H9 (cell line): ENCODE measurements around the gene REEP3. TPM values are rescaled to one million over a fixed set of nuclear protein-coding genes. Genes with fewer than 3 reads are reported as not detected.

ENCODE experiments used
- DNase-seq: peaks from one replicate; pipeline ENCODE4 v3.0.0-alpha.2; 2017
- H2AFZ ChIP-seq: one replicate; pipeline ENCODE4 v1.6.1; 2013; ENCODE audit warnings: mild to moderate bottlenecking, low read length, control low read depth, moderate library complexity
- H2AK5ac ChIP-seq: 2 replicates; pipeline ENCODE4 v1.6.1; 2013; ENCODE audit warnings: low read length, control low read depth, mixed read lengths; ENCODE audit not compliant: insufficient read length
- H2BK120ac ChIP-seq: one replicate; pipeline ENCODE4 v1.6.1; 2013; ENCODE audit warnings: low read depth, mild to moderate bottlenecking, low read length, control low read depth, inconsistent platforms; ENCODE audit not compliant: poor library complexity, severe bottlenecking
- H2BK12ac ChIP-seq: 2 replicates; pipeline ENCODE4 v1.6.1; 2013; ENCODE audit warnings: low read length, control low read depth, mixed read lengths, low read depth; ENCODE audit not compliant: insufficient read length
- H2BK15ac ChIP-seq: 2 replicates; pipeline ENCODE4 v1.6.1; 2013; ENCODE audit warnings: low read depth, low read length, control low read depth
- H2BK20ac ChIP-seq: one replicate; pipeline ENCODE4 v1.6.1; 2013; ENCODE audit warnings: low read depth, mild to moderate bottlenecking, low read length, control low read depth, inconsistent platforms; ENCODE audit not compliant: poor library complexity, severe bottlenecking
- H2BK5ac ChIP-seq: 2 replicates; pipeline ENCODE4 v1.6.1; 2013; ENCODE audit warnings: low read length, control low read depth, mixed read lengths; ENCODE audit not compliant: insufficient read length
- H3K14ac ChIP-seq: 2 replicates; pipeline ENCODE4 v1.6.1; 2013; ENCODE audit warnings: low read length, control low read depth; ENCODE audit not compliant: insufficient read depth
- H3K18ac ChIP-seq: 2 replicates; pipeline ENCODE4 v1.6.1; 2013; ENCODE audit warnings: low read depth, mild to moderate bottlenecking, mixed read lengths, low read length, control low read depth; ENCODE audit not compliant: insufficient read length
- H3K23ac ChIP-seq: 2 replicates; pipeline ENCODE4 v1.6.1; 2013; ENCODE audit warnings: low read length, control low read depth, mixed read lengths, low read depth; ENCODE audit not compliant: insufficient read length
- H3K23me2 ChIP-seq: 2 replicates; pipeline ENCODE4 v1.6.1; 2013; ENCODE audit warnings: low read depth, mild to moderate bottlenecking, mixed read lengths, low read length, control low read depth; ENCODE audit not compliant: insufficient read length, poor library complexity, severe bottlenecking
- H3K27ac ChIP-seq: 2 replicates; pipeline ENCODE4 v1.5.1; 2013; ENCODE audit warnings: low read length, control low read depth, mixed read lengths, low read depth; ENCODE audit not compliant: insufficient read length
- H3K27me3 ChIP-seq: 2 replicates; pipeline ENCODE4 v1.6.1; 2013; ENCODE audit warnings: low read length, control low read depth, inconsistent platforms; ENCODE audit not compliant: insufficient read depth
- H3K4ac ChIP-seq: 2 replicates; pipeline ENCODE4 v1.6.1; 2013; ENCODE audit warnings: low read depth, mild to moderate bottlenecking, control low read depth, inconsistent platforms, low read length, moderate library complexity
- H3K4me1 ChIP-seq: 2 replicates; pipeline ENCODE4 v1.6.1; 2013; ENCODE audit warnings: low read length, control low read depth, inconsistent platforms; ENCODE audit not compliant: insufficient read depth
- H3K4me2 ChIP-seq: 2 replicates; pipeline ENCODE4 v1.6.1; 2013; ENCODE audit warnings: low read length, control low read depth, mixed read lengths; ENCODE audit not compliant: insufficient read length, insufficient read depth
- H3K56ac ChIP-seq: 2 replicates; pipeline ENCODE4 v1.6.1; 2013; ENCODE audit warnings: low read depth, mild to moderate bottlenecking, mixed read lengths, low read length, control low read depth; ENCODE audit not compliant: insufficient read length
- H3K79me1 ChIP-seq: 2 replicates; pipeline ENCODE4 v1.6.1; 2013; ENCODE audit warnings: low read depth, mild to moderate bottlenecking, moderate library complexity, low read length, control low read depth, inconsistent platforms; ENCODE audit not compliant: insufficient read depth, poor library complexity, severe bottlenecking
- H3K79me2 ChIP-seq: 2 replicates; pipeline ENCODE4 v1.6.1; 2013; ENCODE audit warnings: low read length, control low read depth, inconsistent platforms; ENCODE audit not compliant: insufficient read depth
- H3K9ac ChIP-seq: 2 replicates; pipeline ENCODE4 v1.6.1; 2013; ENCODE audit warnings: low read length, control low read depth, mixed read lengths; ENCODE audit not compliant: insufficient read length; ENCODE audit errors: extremely low read depth
- H3K9me3 ChIP-seq: one replicate; pipeline ENCODE4 v1.6.1; 2013; ENCODE audit warnings: low read depth, low read length, inconsistent platforms; ENCODE audit not compliant: control insufficient read depth
- H3T11ph ChIP-seq: one replicate; pipeline ENCODE4 v1.6.1; 2013; ENCODE audit warnings: mild to moderate bottlenecking, low read length, control low read depth, inconsistent platforms
- H4K20me1 ChIP-seq: one replicate; pipeline ENCODE4 v1.6.1; 2013; ENCODE audit not compliant: control insufficient read depth, insufficient read length, insufficient read depth
- H4K5ac ChIP-seq: 2 replicates; pipeline ENCODE4 v1.6.1; 2013; ENCODE audit warnings: low read depth, mild to moderate bottlenecking, mixed read lengths, low read length, control low read depth; ENCODE audit not compliant: insufficient read length
- H4K8ac ChIP-seq: replicated peaks from 2 replicates; pipeline ENCODE4 v1.6.1; 2013; ENCODE audit warnings: low read length, control low read depth, mixed read lengths, low read depth; ENCODE audit not compliant: insufficient read length
- H4K91ac ChIP-seq: 2 replicates; pipeline ENCODE4 v1.6.1; 2013; ENCODE audit warnings: low read depth, mild to moderate bottlenecking, moderate library complexity, mixed read lengths, low read length, control low read depth; ENCODE audit not compliant: insufficient read length
- H3K27ac Mint-ChIP-seq, 3 experiments: 2 replicates in 2 of 3; 3 replicates in 1 of 3; pipeline ENCODE4 v1.8.0; 2020 to 2021; ENCODE audit warnings: mixed read lengths in 3 of 3, mild to moderate bottlenecking in 1 of 3, moderate library complexity in 1 of 3
- H3K27me3 Mint-ChIP-seq: 2 replicates; pipeline ENCODE4 v1.8.0; 2021; ENCODE audit warnings: low read depth, mild to moderate bottlenecking, moderate library complexity, mixed read lengths
- H3K36me3 Mint-ChIP-seq, 3 experiments: 2 replicates in 2 of 3; 3 replicates in 1 of 3; pipeline ENCODE4 v1.8.0; 2020 to 2021; ENCODE audit warnings: low read depth in 3 of 3, mixed read lengths in 3 of 3; ENCODE audit not compliant: insufficient read depth in 1 of 3
- H3K4me1 Mint-ChIP-seq, 2 experiments: 2 replicates each; pipeline ENCODE4 v1.8.0; 2020; ENCODE audit warnings: mixed read lengths in 2 of 2
- H3K4me3 Mint-ChIP-seq, 2 experiments: 2 replicates in 1 of 2; 3 replicates in 1 of 2; pipeline ENCODE4 v1.8.0; 2020 to 2021; ENCODE audit warnings: mild to moderate bottlenecking in 2 of 2, mixed read lengths in 2 of 2, moderate library complexity in 1 of 2
- H3K9me3 Mint-ChIP-seq, 2 experiments: 2 replicates in 1 of 2; 3 replicates in 1 of 2; pipeline ENCODE4 v1.8.0; 2020; ENCODE audit warnings: mild to moderate bottlenecking in 2 of 2, mixed read lengths in 2 of 2, moderate library complexity in 1 of 2
- WGBS: extraction: QIAGEN DNeasy Blood & Tissue Kit; methylation state at CpG from one replicate; pipeline ENCODE4 v1.1.7; 2013; ENCODE audit warnings: missing lambda C conversion rate, low lambda C conversion rate, mixed read lengths; ENCODE audit not compliant: insufficient read length; ENCODE audit errors: extremely low coverage; 5-methylcytosine and 5-hydroxymethylcytosine counted together
- total RNA-seq: library from RNA; stranded (reverse); gene quantifications from 2 replicates; pipeline ENCODE4 v1.2.1, GENCODE V29; 2021
- TF ChIP-seq, protein P1 (sequence below): fragments of 200-600 bp; sonication (generic); conservative IDR thresholded peaks from 3 replicates; pipeline ENCODE4 v1.8.0; 2021; ENCODE audit warnings: antibody characterized with exemption, mild to moderate bottlenecking

Gene REEP3
- total RNA-seq, 1 experiment from 2014 or later, result 21.4 TPM

DNA sequence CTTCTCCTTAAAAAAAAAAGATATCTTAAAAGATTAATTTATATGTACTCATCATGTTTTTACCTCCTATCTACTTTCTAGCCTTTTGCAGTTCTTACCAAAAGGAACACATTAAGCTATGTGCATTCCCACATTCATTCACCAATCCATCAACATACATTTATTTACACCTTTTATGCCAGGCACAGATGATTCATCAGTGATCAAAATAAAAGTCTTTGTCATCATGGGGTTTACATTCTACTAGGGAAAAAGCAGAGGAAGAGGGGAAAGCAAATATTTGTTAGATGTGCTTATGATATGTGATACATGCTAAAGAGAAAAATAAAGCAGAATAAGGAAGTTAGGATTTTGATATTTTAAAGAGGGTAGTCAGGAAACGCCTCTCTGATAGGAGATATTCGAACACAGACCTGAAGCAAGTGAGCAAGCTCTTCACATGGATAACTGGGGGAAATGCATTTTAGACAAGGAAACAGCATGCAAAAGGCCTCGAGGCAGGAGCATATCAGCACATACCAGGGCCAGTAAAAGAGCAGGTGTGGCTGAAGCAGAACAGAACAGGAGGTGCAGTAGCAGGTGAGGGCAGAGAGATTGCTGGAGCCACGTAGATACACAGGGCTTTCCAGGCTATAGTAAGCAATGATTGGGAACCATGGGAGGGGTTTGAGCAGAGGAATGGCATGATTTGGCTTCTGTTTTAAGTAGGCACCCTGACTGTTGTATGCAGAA is 67.4 kb downstream of the REEP3 start:
- Histone ChIP-seq H3K23ac (no peak overlapping the region), H2BK5ac (no peak overlapping the region), H3K4me1 (peaks cover 2% of the 10 kb centered on the region; the same call in 1 of the 2 replicates), H3K27ac (no peak overlapping the region), H3K9me3 (no peaks in the 10 kb centered on the region), H3T11ph (no peak overlapping the region), H2AK5ac (no peak overlapping the region), H4K8ac (no peak overlapping the region), H3K56ac (no peak overlapping the region), H2BK15ac (no peak overlapping the region), H3K79me1 (no peaks in the 10 kb centered on the region), H4K5ac (no peak overlapping the region), H3K18ac (no peak overlapping the region), H3K4ac (no peak overlapping the region), H4K91ac (no peak overlapping the region), H3K23me2 (no peaks in the 10 kb centered on the region), H2BK120ac (no peak overlapping the region), H3K4me2 (no peak overlapping the region), H3K14ac (no peak overlapping the region), H2BK12ac (no peak overlapping the region), H4K20me1 (no peaks in the 10 kb centered on the region), H2AFZ (no peak overlapping the region), H3K9ac (no peak overlapping the region), H3K79me2 (peaks cover 2% of the 10 kb centered on the region; the same call in 1 of the 2 replicates), H3K27me3 (no peaks in the 10 kb centered on the region), H2BK20ac (no peak overlapping the region)
- no CpG with 5 or more reads among the region's 4 CpGs for WGBS
- TF ChIP-seq, protein P1, sequence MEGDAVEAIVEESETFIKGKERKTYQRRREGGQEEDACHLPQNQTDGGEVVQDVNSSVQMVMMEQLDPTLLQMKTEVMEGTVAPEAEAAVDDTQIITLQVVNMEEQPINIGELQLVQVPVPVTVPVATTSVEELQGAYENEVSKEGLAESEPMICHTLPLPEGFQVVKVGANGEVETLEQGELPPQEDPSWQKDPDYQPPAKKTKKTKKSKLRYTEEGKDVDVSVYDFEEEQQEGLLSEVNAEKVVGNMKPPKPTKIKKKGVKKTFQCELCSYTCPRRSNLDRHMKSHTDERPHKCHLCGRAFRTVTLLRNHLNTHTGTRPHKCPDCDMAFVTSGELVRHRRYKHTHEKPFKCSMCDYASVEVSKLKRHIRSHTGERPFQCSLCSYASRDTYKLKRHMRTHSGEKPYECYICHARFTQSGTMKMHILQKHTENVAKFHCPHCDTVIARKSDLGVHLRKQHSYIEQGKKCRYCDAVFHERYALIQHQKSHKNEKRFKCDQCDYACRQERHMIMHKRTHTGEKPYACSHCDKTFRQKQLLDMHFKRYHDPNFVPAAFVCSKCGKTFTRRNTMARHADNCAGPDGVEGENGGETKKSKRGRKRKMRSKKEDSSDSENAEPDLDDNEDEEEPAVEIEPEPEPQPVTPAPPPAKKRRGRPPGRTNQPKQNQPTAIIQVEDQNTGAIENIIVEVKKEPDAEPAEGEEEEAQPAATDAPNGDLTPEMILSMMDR, result no peak
- no peak overlapping the region for H3K27ac Mint-ChIP-seq
- peaks cover 0 to 2% of the 10 kb centered on the region in 2 experiments; a peak in 1 of 4 replicates for H3K4me1 Mint-ChIP-seq
- no peaks in the 10 kb centered on the region; a peak in 1 of 7 replicates for H3K36me3 Mint-ChIP-seq
- H3K9me3 Mint-ChIP-seq, result no peaks in the 10 kb centered on the region
- no peak overlapping the region for H3K4me3 Mint-ChIP-seq
- no peak for DNase-seq
- H3K27me3 Mint-ChIP-seq, result no peaks in the 10 kb centered on the region
